Myocyte (in vitro differentiated cells): ENCODE results near the gene CNTN2. TPM values are rescaled to one million over a fixed set of nuclear protein-coding genes. Genes with fewer than 3 reads are reported as not detected.

ENCODE experiments used
- DNase-seq: peaks from one replicate; pipeline ENCODE4 v3.0.0-alpha.2; 2012; ENCODE audit warnings: low read depth
- total RNA-seq: library from RNA; depleted of rRNA; stranded (reverse); fragments of >200 nt; gene quantifications from 2 replicates; pipeline ENCODE4 v1.2.3, GENCODE V29; 2014

CNTN2 gene
- total RNA-seq, 1 donor from 2014 or later: not detected

DNA sequence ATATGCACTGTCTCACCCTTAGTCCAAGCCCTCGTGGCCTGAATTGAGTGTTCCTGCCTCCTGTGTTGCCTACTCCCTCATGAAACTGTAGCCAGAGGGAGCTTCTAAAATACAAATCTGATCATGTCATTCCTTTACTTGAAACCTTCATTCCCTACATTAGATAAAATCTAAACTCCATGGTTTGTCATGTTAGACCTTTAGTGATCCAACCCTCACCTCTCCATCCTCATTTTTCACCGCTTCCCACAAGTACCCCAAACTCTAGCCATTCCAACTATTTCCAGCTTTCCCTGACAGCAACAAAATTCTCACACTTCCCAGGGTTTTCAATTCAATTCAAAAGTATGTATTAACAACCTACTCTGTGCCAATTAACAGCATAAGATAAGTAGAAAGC lies 18.3 kb upstream of the CNTN2 start:
- no peak for DNase-seq

DNA sequence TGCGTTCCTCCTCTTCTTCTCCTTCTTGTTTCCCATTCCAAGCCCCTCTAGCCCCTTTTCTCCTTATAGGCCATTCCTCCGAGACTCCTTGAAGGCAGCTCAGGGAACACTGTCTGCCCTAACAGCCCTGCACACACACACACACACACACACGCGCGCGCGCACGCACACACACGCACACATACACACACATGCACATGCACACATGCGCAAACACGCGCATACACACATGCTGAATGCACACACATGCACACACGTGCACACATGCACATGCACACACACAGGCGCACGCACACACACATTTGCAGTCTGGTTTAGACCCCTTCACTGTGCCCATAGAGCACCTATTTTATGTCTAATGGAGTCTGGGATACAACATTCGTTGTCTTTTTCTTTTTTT lies 17.8 kb upstream of the CNTN2 start:
- no peak for DNase-seq

DNA sequence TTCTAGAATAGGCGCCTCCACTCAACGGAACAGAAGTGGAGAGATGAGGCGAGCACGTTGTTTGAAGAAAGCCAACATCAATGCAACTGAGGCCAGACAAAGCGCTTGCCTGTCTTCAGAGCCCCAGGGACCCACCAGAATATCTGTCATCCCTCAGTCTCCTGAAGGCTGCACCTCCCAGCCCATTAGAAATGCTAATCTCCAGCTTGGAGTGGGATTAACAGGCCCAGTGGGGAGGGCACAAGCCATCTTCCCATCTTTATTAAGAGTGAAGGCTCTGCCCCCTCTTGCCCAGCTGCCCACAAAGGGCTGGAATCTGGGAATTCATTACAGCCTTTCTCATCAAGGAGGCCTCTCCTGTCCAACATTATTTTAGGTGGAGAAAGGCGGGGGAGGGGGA lies 16.8 kb upstream of the CNTN2 start:
- DNase-seq: no peak

DNA sequence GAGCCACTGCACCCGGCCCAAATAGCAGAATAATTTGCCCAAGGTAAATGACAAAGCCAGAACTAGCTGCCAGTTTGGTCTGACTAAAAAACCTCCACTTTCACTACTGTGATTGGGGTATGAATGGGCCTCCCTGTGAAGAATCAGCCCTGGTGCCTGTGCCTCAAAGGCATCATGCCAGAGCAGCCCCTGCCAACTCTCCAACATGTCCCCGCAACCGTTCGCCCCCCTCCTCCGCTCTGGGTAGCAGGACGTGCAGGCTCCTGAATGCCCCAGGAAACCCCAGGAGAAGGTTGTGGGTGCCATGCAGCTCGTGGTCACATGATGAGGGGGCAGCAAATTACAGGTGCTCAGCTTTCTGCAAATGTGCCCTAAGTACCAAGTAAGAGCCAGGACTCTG lies 14.6 kb upstream of the CNTN2 start:
- no peak for DNase-seq

DNA sequence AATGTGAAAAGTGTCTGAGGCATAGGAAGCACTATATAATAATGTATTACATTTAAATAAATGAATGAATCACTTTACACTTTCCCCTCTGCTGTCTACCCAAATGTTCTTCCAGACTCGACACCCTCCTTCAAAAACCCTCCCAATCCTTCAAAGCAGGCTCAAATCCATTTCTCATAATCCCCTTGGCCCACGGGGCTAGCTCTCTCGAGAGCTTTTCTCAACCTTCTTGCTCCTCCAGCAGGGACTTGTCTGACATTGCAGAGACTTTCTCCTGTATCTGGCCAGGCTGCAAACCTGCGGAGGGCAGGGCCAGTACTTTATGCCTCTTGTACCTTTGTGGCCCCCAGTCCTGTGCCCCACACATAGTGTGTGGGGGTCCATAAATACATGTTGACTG lies 14.1 kb upstream of the CNTN2 start:
- no peak for DNase-seq

DNA sequence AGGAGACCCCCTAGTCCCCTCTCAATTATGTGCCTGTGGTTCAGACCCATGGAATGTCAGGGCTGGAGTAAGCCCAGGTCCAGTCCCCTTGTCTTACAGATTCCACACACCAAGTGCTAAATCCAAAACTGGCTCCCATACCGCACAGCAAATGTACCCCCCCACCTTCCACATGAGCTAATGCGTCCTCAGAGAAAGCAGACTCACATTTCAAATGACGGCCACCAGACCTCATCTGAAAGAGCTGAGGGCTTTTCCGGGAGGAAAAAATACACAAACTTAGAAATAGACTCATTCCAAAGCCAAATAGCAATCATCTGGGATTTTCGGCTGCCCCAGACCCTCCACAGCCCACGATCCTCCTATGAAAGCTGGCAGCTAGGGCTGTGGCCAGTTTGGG lies 12.8 kb upstream of the CNTN2 start:
- no peak for DNase-seq

DNA sequence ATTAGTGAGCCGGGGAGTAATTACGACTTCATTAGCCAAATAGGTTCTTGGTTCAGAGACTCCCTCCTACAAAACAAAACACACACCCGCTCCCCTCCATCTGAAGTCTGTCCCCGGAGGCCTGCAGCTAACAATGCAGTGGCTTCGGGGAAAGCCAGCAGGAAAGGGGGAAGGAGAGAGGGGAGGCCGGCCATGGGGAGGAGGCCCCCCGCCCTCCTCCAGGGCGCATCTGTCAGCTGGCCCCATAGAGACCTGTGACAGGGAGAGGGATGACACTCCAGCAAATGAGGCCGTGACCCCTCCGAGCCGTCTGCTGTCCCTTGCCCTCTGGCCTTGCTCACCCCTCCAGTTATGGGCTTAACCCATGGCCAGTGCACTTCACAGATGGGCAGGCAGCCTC lies 12.1 kb upstream of the CNTN2 start:
- DNase-seq: no peak

DNA sequence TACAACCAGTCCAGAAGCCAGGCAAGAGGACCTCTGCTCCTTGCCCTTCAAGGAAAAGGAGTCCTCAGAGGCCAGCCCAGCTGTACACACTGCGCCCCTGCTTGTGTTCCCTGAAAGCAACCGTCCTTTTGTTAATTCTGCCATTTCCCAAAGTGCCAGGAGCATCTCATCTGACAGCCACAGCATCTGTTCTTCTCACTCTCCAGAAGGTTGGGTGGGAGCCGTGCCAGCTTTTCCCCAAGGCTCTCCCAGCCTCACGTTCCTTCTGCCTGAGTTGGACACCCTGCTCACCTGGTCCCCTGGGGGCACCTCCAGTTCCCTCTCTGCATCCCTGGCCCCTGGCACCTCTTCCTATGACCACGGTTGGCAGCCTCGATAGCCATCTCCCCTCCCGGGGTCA lies 10.5 kb upstream of the CNTN2 start:
- no peak for DNase-seq

DNA sequence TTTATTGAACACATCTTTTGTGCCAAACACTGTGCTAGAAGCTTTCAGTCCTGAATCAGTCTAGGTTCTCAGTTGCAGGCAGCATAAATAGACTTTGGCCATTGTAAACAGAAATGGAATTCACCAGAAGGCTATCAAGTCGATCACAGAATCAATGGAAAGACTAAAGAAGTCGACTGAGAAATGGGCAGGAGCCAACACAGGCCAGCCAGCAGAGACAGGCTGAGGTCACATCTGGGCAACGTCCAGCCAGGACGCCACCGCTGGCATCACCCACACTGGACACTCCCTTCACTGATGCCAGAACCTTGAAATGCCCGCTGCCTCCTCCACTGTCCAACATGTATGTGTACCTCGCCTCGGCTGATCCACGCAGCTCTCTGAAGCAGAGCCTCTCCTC lies 5.5 kb upstream of the CNTN2 start:
- no peak for DNase-seq

DNA sequence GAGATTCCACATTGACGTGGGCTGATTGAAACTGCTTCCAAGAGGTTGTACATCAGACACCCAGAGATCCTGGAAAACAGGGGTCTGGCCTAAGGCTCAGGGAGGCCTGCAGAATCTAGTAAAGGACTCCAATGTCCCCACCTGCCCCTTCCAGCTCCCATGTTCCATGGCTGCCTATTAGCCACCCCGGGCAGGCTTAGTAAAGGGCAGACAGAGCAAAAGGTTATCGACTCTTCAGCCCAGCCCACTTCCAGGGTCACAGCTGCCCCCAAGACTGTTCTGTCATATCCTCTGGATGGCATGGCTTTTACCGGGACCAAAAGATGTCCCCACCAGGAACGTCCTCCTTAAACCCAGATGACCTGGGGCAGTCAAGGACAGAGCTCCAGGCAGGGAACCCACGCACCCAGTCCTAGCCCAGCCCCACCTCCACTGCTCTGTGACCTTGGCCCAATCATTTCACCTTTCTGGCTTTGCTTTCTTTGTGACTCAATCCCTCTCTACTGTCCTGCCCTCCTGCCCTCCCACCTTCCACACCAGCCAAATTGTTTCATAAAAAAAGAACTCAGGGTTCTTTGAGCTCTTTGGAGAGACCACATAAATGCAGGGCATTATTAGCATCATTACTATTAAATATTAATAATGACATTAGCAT lies 4.8 kb upstream of the CNTN2 start:
- no peak for DNase-seq

DNA sequence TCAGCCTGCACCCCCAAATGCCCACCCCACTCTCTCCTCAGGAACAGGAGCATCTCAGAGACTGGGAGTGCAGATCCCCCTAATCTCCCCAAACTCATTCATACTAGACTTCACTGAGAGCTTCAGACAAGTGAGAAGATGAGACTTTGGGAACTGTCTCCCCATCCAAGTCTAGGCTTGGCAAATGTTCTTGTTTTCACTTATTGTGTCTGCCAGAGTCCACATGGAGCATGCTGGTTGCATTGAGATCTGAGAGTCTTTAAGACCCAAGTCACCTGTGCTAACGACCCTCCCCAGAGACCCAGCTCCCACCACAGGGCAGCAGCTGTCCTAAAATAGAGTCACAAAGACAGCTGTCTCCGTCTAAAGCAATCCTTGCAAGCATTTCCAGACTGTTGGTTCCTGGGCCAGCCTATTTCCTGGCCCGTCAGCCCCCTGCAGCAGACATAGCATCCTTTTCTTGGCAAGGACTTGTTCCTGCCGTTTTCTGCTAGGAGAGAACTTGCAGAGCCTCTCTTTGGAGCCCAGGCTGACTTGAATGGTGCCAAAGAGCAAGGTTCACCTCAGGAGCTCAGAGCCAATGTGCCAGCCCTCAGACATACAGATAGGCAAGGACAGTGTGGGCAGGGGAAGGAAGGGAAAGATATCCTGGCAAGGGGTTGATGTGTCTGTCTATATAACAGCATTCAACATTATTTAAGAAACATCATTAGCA lies 1.9 kb upstream of the CNTN2 start:
- peak; percentile 22 for DNase-seq

DNA sequence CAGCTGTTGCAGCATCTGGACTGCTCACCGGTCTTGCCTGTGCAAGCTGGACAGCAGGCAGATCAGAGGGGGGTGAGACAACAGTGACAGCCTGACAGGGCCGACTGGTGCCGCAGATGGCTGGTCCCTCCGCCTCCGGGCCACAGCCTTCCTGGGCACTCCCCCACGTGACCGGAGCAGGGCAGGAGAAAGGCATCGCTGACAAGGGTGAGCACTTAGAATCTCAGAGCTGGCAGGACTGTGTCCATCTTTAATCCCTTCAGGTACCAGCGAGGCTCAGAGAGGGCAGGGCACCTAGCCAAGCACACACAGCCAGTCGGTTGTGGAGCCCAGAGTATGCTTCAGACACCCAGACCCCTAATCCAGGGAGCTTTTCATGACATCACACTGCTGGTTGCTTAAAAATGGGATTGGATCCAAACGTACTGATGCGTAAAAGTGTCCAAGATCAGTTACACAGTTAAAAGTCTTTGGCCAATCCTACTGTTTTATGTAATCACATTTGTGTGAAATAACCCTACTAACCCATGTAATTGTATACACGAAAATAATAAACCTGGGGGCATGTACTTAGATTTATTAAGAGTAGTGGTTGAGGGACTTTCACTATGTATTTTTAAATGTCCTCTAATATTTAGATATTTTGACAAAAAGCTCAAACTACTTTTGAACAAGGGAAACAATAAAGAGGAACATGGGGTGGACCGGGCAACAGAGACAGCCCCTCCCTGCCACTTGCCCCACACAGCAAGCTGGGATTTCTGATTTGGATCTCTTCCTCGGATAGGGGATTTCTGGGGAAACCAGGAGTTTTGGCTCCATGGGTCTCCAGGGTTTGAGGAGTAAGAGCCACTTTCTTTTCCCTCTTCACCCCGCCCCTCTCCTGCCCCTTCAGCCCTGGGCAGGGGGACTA lies 758 bp upstream of the CNTN2 start:
- no peak for DNase-seq

DNA sequence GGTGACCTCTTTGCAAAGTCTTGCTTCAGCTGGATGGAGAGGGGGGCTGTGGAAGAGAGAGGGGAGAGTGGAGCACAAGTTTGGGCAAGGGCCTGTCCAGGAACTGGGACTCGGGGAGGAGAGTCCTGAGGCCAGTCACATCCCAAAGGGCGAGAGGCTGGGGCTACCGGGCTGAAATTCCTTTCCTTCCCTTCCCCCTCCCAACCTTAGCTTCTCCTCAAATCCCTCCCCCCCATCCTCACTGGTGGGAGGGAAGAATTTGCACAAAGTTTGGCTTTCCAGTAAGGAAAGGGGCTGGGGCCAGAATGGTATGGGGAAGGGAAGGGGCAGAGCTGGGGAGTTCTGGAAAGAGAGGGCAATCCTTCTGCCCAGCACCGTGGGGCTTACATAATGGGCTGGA lies 854 bp downstream of the CNTN2 start:
- no peak for DNase-seq

DNA sequence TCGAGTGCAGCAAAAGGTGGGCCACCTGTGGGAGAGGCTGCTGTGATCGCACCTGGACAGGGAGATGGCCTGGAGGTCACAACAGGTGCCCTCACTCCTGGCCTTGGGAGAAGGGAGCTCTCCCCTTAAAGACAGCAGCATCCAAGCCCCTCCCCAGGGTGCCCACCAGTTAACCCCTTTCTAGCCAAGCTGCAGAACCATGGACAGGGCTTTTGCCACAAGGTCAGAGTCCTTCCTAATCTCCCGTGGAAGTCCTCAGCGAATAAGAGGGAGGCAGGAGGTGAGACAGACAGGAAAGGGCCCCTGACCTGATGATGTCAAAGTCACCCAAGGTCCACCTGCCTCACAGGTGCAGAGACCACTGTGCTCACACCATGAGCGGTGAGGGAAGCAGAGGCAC lies 1.7 kb downstream of the CNTN2 start:
- no peak for DNase-seq

DNA sequence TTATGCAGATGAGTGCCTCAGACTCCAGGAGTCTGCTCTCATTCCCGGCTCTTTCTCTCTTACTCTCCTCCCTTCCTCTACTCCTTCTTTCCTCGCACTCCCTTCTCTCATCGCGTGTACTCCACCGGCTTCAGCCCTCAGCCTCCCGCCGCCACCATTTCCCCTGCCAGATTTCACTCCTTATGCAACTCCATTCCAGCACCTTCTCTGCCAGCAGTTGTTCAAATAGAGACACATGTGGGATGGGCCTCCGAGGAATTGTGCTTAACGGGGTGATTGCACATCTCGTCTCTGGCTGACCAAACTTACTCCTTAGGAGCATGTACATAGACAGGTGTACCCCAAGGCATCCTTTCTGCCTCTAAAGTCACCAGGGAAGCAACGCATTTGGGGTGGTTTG lies 2.1 kb downstream of the CNTN2 start:
- DNase-seq: no peak

DNA sequence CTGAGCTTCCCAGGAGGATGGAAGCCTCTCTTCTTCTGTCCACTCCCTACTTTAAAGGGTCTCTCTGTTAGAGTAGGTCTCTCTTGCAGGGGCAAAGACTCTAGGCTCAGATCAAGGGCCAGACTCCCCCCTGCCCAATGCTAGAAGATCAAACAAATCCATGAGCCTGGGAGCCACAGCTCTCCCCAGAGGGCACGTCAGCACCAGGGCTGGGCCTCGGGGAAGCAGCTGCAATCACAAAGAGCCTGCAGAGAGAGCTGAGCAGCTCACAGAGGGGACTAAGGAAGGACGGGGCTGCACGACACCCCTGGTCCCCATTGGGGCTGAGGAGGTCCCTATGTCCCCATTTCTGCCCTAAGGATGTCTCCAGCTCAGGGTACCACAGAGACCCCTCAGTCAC lies 3.9 kb downstream of the CNTN2 start:
- DNase-seq: no peak

DNA sequence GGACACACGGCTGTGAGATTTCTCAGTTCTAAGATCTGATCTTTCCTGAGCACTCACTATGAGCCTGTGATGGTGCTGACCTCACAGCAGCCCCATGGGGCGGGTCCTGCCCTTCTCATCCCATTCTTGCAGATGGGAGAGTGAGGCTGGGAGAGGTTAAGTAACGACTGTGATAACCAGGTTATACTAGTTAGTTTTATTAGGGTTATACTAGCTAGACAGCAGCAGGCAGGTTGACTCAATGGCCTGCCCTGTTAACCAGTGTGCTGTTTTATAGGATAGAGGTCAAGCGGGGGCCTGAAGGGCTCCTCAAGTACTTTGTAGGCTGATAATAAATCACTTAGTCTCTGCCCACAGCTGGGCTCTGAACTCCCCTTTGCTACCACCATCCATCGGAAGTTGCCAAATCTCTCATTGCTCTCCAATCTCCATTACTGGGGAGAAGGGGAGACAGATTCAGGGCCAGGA lies 4.8 kb downstream of the CNTN2 start:
- no peak for DNase-seq

DNA sequence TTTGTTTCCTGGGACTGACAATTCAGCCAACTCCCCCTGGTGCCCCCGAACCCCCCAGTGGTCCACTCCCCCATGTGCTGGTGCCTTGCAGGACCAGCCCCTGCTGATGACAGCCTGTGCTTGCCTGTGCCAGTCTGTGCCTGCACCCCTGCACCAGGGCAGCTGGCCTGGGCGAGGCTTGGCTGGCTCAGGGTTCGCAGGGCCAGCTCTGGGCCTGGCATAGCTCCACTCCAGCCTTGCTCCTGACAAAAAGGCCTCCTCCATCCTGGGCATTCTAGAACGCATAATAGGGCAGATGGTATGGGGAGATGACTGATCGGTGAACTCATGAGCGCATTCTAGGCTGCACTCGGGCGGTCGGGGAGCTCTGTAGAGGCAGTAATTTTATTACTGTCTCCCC lies 5.4 kb downstream of the CNTN2 start:
- DNase-seq: no peak

DNA sequence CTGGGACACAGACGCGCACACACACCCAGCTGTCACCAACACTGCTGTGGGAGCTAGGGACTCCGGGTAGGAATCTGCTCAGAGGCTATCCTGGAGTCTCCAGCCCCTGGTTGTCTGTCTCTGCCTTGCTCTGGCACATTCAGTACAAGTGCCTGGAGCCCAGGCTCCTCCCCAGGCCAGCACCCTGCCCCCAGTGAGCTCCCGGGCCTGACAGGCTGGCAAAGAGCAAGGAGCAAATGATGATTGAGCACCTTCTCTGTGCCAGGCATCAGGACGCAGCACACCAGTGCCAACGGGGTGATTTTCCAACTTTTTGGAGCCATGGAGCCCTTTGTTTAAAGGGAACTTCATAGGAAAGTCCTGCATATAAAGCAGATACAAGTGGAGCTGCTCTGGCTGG lies 6.5 kb downstream of the CNTN2 start:
- no peak for DNase-seq

DNA sequence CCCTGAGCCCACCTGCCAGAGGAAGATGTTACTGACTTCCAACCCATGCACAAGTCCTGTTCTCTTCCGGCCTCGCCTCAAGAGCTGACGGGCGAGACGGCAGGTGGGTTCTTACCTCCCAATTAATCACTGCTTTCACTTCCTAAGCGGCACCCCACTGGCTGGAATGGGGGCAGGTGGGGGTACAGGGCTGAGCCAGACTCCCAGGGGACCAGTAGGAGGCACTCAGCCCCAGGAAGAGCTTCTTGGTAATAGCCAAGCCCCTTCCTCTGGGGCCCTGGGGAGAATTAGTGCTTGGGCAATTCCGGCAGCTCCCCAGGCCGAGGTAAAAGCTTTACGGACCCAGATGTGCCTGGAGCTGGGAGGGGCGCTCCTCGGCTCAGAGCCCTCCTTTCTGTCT lies 9.7 kb downstream of the CNTN2 start:
- no peak for DNase-seq

DNA sequence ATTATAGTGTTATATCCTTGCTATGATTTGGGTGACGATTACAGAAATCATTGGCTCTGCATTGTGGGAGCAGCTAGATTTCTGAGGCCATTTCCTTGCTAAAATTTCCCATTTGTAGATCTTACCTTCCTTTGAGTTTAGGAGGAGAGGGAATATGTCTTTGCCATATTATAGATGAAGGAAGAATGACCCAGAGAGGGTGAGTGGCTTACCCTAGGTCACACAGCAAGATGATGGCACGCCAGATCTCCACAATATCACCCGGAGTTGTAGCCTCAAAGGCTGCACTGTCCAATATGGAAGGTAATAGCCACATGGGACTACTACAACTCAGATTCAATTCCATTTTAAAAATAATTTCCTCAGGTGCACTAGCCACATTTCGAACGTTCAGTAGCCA lies 10.3 kb downstream of the CNTN2 start:
- no peak for DNase-seq

DNA sequence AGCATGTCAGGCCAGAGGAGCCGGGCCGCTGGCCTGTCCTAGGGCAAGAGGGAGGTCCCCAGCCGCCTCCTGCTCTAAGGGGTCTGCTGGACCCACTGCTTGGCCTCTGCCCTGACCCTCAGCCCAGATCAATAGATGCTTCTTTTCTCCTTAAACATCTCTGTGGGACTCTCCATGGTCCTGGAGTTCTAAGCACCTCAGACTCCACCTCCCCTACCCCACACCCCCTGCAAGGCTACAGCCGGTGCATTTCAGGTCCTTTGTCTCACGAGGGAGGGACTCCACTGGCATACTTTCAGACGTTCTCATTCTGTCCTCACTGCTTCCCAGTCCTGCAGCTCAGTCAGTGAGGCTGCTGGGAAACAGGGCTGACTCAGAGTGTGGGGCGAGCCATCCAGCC lies 11.0 kb downstream of the CNTN2 start:
- DNase-seq: no peak
